Fibroblast of lung (primary cell): Measurements from ENCODE around the gene KIAA0319L. TPM values are rescaled to one million over a fixed set of nuclear protein-coding genes. Genes with fewer than 3 reads are reported as not detected.

Experiments used
- DNase-seq, 2 donors: peaks; one replicate each; pipeline versions ENCODE4 v3.0.0 to v3.0.0-alpha.2; 2010; ENCODE audit warnings: low read depth in 2 of 2
- H2AFZ ChIP-seq: 2 replicates; pipeline ENCODE4 v1.5.1; 2012; ENCODE audit warnings: low read length, control low read depth, inconsistent platforms
- H3K27ac ChIP-seq: 2 replicates; pipeline ENCODE4 v1.5.1; 2011; ENCODE audit warnings: low read length, control low read depth; ENCODE audit not compliant: insufficient read depth
- H3K27me3 ChIP-seq: 2 replicates; pipeline ENCODE4 v1.5.1; 2011; ENCODE audit warnings: mild to moderate bottlenecking, low read length; ENCODE audit not compliant: control insufficient read depth, insufficient read depth
- H3K36me3 ChIP-seq: 2 replicates; pipeline ENCODE4 v1.5.1; 2011; ENCODE audit warnings: low read length; ENCODE audit not compliant: control insufficient read depth, insufficient read depth
- H3K4me1 ChIP-seq: 2 replicates; pipeline ENCODE4 v1.5.1; 2011; ENCODE audit warnings: low read length; ENCODE audit not compliant: control insufficient read depth, insufficient read depth; ENCODE audit errors: extremely low read depth
- H3K4me2 ChIP-seq: 2 replicates; pipeline ENCODE4 v1.5.1; 2011; ENCODE audit warnings: low read length, control low read depth; ENCODE audit not compliant: insufficient read depth; ENCODE audit errors: extremely low read depth
- H3K4me3 ChIP-seq, 4 experiments: fragments of 200-600 bp in 1 of 4; sonication (generic) in 1 of 4; replicated peaks in 1 of 4; 2 replicates each; pipeline ENCODE4 v1.5.1; 2011 to 2016; ENCODE audit warnings: low read length in 4 of 4, low read depth in 3 of 4, mild to moderate bottlenecking in 3 of 4, control low read depth in 2 of 4, inconsistent platforms in 1 of 4, mixed read lengths in 1 of 4; ENCODE audit not compliant: insufficient read depth in 1 of 4; ENCODE audit errors: control extremely low read depth in 1 of 4
- H3K79me2 ChIP-seq: 2 replicates; pipeline ENCODE4 v1.5.1; 2012; ENCODE audit warnings: mild to moderate bottlenecking, low read length, inconsistent platforms; ENCODE audit not compliant: control insufficient read depth, insufficient read depth
- H3K9ac ChIP-seq: 2 replicates; pipeline ENCODE4 v1.5.1; 2011; ENCODE audit warnings: mild to moderate bottlenecking, low read length, control low read depth; ENCODE audit not compliant: insufficient read depth
- H3K9me3 ChIP-seq: 2 replicates; pipeline ENCODE4 v1.5.1; 2012; ENCODE audit warnings: low read depth, low read length; ENCODE audit not compliant: control insufficient read depth, insufficient read depth
- H4K20me1 ChIP-seq: 2 replicates; pipeline ENCODE4 v1.5.1; 2011; ENCODE audit warnings: low read length; ENCODE audit not compliant: control insufficient read depth, insufficient read depth; ENCODE audit errors: extremely low read depth
- EZH2 ChIP-seq: IDR thresholded peaks from 2 replicates; pipeline ENCODE4 v1.5.1; 2012; ENCODE audit warnings: low read length, control low read depth, mild to moderate bottlenecking; ENCODE audit errors: missing control alignments
- polyA plus RNA-seq, 2 donors: library from polyadenylated mRNA; depleted of rRNA in 1 of 2; stranded (reverse) in 1 of 2; unstranded in 1 of 2; fragments of >200 nt; gene quantifications; 2 replicates each; pipeline ENCODE4 v1.2.1, GENCODE V29; 2011 to 2012; ENCODE audit warnings: missing spikeins in 1 of 2
- total RNA-seq: library from RNA; depleted of rRNA; stranded (reverse); fragments of >200 nt; gene quantifications from 2 replicates; pipeline ENCODE4 v1.2.1, GENCODE V29; 2014
- TF ChIP-seq, protein P1 (sequence below), 2 donors: IDR thresholded peaks in 1 of 2; conservative IDR thresholded peaks in 1 of 2; 1 replicate in 1 of 2; 2 replicates in 1 of 2; pipeline ENCODE4 v1.5.1; 2011 to 2012; ENCODE audit warnings: low read length in 2 of 2, control low read depth in 1 of 2, inconsistent platforms in 1 of 2, low read depth in 1 of 2, mild to moderate bottlenecking in 1 of 2

Gene KIAA0319L
- total and polyA plus RNA-seq, 2 donors (not counting 1 experiment from before 2014, with no cell fraction given), result 65.4 to 66.1 TPM

DNA sequence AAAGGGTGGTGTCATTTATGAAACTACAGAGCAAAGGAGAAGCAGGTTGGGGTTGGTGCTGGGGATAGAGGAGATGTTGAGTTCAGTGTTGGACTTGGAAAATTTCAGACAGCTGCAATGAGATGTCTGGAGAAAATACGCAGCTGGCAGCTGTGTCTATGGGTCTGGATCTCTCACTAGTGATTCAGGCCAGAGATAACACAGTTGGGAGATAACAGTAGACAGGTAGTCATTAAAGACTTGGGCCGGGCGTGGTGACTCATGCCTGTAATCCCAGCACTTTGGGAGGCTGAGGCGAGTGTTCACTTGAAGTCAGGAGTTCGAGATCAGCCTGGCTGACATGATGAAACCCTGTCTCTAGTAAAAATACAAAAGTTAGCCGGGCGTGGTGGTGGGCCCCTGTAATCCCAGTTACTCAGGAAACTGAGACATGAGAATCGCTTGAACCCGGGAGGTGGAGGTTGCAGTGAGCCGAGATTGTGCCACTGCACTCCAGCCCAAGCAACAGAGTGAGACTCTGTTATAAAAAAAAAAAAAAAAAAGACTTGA lies 13.5 kb upstream of the KIAA0319L start:
- Histone ChIP-seq H3K4me3 (no peak overlapping the region), H3K27ac (no peak overlapping the region), H2AFZ (no peak overlapping the region), H3K79me2 (no peaks in the 10 kb centered on the region), H3K9ac (no peak overlapping the region), H3K9me3 (no peaks in the 10 kb centered on the region), H3K4me2 (no peak overlapping the region), H4K20me1 (no peaks in the 10 kb centered on the region), H3K4me1 (no peaks in the 10 kb centered on the region), H3K27me3 (peaks cover 6% of the 10 kb centered on the region), H3K36me3 (peaks cover 6% of the 10 kb centered on the region)
- peak in 1 of 2 donors; percentile 66 for DNase-seq
- TF ChIP-seq, protein P1, sequence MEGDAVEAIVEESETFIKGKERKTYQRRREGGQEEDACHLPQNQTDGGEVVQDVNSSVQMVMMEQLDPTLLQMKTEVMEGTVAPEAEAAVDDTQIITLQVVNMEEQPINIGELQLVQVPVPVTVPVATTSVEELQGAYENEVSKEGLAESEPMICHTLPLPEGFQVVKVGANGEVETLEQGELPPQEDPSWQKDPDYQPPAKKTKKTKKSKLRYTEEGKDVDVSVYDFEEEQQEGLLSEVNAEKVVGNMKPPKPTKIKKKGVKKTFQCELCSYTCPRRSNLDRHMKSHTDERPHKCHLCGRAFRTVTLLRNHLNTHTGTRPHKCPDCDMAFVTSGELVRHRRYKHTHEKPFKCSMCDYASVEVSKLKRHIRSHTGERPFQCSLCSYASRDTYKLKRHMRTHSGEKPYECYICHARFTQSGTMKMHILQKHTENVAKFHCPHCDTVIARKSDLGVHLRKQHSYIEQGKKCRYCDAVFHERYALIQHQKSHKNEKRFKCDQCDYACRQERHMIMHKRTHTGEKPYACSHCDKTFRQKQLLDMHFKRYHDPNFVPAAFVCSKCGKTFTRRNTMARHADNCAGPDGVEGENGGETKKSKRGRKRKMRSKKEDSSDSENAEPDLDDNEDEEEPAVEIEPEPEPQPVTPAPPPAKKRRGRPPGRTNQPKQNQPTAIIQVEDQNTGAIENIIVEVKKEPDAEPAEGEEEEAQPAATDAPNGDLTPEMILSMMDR (conservative IDR thresholded peaks at IDR 0.05 in 1 of 2, IDR thresholded peaks at IDR 0.05 in 1 of 2; ENCODE audit: low read depth in 1 of 2, low read length in 2 of 2), result no peak
- no peak for TF ChIP-seq EZH2

DNA sequence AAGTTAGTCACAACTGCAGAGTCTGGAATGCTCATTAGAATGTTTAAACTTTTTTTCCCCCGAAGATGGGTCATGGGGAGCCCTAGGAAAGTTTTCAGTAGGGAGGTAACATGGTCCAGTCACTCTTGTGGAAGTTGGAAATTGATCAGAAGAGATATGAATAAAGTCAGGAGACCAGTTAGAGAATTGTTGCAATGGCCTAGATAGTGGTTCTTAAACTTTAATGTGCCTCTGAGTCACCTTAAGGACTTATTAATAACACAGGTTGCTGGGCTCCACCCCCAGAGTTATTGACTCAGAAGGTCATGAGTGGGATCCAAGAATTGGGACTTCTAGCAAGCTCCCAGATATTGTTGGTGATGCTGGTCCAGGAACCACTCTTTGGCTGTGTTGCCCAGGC lies 12.7 kb upstream of the KIAA0319L start:
- H3K36me3 ChIP-seq, result peaks cover 12% of the 10 kb centered on the region
- no peaks in the 10 kb centered on the region for H3K4me1 ChIP-seq
- H3K27me3 ChIP-seq, result peaks cover 6% of the 10 kb centered on the region
- H4K20me1 ChIP-seq, result no peaks in the 10 kb centered on the region
- no peak for TF ChIP-seq EZH2
- TF ChIP-seq, protein P1 (conservative IDR thresholded peaks at IDR 0.05 in 1 of 2, IDR thresholded peaks at IDR 0.05 in 1 of 2; ENCODE audit: low read depth in 1 of 2, low read length in 2 of 2), result no peak
- no peaks in the 10 kb centered on the region for H3K79me2 ChIP-seq
- no peak overlapping the region for H3K27ac ChIP-seq
- H2AFZ ChIP-seq, result no peak overlapping the region
- no peaks in the 10 kb centered on the region for H3K9me3 ChIP-seq
- H3K4me2 ChIP-seq, result no peak overlapping the region
- peak in 1 of 2 donors; percentile 62 for DNase-seq
- H3K9ac ChIP-seq, result no peak overlapping the region
- H3K4me3 ChIP-seq, result no peak overlapping the region

DNA sequence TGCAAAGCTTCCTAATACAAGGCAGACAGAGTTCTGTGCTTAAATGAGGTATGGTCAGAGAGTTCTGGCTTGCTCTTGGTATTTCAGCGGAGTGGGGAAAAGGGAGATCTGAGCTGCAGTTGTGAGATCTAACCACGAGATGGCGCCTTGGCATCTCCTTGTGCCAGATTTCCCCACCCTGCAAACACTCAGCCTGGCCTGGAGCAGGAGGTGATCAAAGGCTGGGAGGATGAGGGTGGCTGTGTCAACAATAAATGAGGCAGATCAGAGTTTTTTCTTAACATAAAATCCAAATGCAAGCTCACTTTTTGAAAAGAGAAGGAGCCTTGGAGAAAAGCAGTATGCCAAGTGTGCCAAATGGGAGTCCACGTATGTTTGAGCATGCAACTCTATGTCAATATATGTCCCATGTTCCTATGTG lies 11.8 kb upstream of the KIAA0319L start:
- Histone ChIP-seq H3K27me3 (peaks cover 6% of the 10 kb centered on the region), H3K4me3 (no peak overlapping the region), H3K9ac (no peak overlapping the region), H3K79me2 (no peaks in the 10 kb centered on the region), H3K36me3 (peaks cover 17% of the 10 kb centered on the region), H3K9me3 (no peaks in the 10 kb centered on the region), H2AFZ (no peak overlapping the region), H3K27ac (no peak overlapping the region), H3K4me2 (no peak overlapping the region), H3K4me1 (no peaks in the 10 kb centered on the region), H4K20me1 (no peaks in the 10 kb centered on the region)
- TF ChIP-seq, protein P1 (conservative IDR thresholded peaks at IDR 0.05 in 1 of 2, IDR thresholded peaks at IDR 0.05 in 1 of 2; ENCODE audit: low read depth in 1 of 2, low read length in 2 of 2), result peak; percentile 82 to 91
- no peak for TF ChIP-seq EZH2
- DNase-seq, result peak; percentile 40 to 66
